Stimulated activated CD4-positive, alpha-beta T cell treated with anti-CD3 and anti-CD28 coated beads, Interleukin-1b, Interleukin-23, amount 100 ng/mL, for 48 hours (primary cell): ENCODE results near the gene PCGF1.
A peak's percentile ranks its signal among the peaks of the same experiment; 100 is the strongest.
"Not testable (repeated sequence)": the region's sequence is repeated elsewhere in the genome, so short reads cannot be mapped to it uniquely, and the experiment has no call there.

Experiments used
- DNase-seq: peaks from one replicate; pipeline ENCODE4 v3.0.0-alpha.2; 2020

Gene PCGF1

GRCh38 chr2:74471332-74472065 lies 36.0 kb downstream of the PCGF1 start:
- DNase-seq, result no peak

GRCh38 chr2:74470742-74471141 lies 36.8 kb downstream of the PCGF1 start:
- not testable (repeated sequence) for DNase-seq

GRCh38 chr2:74464406-74464805 lies 43.1 kb downstream of the PCGF1 start:
- no peak for DNase-seq

- no peak for DNase-seq
Measured at GRCh38 chr2:74462786-74463105, 44.7 kb downstream of the PCGF1 start.

DNA sequence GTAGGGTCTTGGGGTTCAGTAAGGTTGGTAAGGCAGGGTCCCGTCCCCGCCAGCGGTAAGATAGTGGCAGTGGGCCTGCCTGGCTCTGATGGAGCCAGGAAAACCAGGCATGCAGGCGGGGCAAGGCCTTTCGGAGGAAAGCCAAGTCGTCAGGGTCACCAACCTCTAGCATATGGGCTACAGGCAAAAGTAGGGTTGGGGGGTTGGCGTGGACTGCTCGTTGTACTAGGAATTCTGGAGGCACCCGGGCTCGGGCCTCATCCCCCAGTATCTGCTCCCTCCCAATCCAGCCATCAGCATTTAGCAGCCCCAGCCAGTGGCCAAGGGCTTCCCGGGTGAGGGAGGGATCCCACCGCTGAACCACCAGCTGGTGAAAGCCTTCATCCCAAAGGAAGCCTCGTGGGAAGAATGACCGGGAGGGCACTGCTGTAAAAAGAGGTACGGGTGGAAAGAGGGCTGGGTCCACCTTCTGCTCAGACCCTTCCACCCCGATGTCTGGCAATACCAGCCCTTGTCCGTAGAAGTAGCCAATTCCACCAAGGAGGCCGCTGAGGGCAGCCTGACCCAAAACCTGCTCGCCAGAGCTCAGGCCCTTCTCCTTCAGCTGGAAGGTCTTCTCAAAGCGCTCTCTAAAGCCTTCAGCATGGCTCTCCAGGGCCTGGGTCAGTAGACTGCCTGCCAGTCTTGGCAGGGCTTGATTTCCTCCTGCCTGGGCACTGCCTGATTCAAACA lies 45.3 kb downstream of the PCGF1 start:
- no peak for DNase-seq

- no peak for DNase-seq
Measured at GRCh38 chr2:74461187-74462053, 46.1 kb downstream of the PCGF1 start.

DNA sequence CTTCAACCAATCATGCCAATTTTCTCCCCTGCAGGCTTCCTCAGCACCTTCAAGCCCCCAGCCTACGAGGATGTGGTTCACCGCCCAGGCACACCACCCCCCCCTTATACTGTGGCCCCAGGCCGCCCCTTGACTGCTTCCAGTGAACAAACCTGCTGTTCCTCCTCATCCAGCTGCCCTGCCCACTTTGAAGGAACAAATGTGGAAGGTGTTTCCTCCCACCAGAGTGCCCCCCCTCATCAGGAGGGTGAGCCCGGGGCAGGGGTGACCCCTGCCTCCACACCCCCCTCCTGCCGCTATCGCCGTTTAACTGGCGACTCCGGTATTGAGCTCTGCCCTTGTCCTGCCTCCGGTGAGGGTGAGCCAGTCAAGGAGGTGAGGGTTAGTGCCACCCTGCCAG lies 47.3 kb downstream of the PCGF1 start:
- not testable (repeated sequence) for DNase-seq

DNA sequence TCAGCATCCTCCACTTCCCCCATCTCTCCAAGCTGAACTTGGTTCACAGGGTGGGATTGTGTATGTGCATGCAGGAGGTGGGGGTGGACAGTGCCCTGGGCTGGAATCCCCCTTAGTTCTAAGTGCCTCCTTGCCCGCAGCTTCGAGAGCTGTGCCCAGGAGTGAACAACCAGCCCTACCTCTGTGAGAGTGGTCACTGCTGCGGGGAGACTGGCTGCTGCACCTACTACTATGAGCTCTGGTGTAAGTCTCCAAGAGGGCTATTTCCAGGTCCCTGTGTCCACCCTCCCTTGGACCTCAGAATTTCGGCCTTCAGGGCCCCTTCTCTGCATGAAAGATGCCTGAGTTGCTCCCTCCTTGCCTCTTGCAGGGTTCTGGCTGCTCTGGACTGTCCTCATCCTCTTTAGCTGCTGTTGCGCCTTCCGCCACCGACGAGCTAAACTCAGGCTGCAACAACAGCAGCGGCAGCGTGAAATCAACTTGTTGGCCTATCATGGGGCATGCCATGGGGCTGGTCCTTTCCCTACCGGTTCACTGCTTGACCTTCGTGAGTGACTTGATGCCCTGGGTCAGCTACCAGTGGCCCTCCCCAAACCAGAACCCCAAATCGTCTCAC lies 47.9 kb downstream of the PCGF1 start:
- not testable (repeated sequence) for DNase-seq

- DNase-seq, result no peak
Measured at GRCh38 chr2:74458938-74459363, 48.5 kb downstream of the PCGF1 start.

GRCh38 chr2:74458132-74458937 lies 49.2 kb downstream of the PCGF1 start, which contains the start of gene WBP1:
TSS of gene WBP1 (plus strand) at chr2:74458438. CDS start at chr2:74458603, 165 bp downstream.
- peak; percentile 100 for DNase-seq

DNA sequence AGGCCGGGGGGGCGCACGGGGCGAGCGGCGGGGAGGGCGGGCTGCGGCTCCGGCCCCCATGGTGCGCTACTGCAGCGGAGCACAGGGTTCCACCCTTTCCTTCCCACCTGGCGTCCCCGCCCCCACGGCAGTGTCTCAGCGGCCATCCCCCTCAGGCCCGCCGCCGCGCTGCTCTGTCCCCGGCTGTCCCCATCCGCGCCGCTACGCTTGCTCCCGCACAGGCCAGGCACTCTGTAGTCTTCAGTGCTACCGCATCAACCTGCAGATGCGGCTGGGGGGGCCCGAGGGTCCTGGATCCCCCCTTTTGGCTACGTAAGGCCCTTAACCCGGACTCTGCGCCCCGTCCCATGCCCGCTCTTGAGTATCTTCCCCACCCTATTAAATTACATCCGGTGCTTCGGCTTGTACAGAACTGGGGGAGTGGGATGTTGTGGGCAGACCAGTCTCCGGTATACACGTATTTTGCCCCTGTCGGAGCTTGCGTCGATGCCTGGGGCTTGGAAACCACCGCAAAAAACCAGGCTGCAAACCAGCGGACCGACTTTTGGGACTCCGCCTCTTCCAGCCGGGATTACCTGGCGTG lies 49.9 kb downstream of the PCGF1 start:
- DNase-seq, result peak; percentile 82

GRCh38 chr2:74457129-74457548 lies 50.4 kb downstream of the PCGF1 start:
- DNase-seq, result no peak
